Heart right ventricle (tissue), 16 donors: ENCODE measurements around the gene AQP12B. TPM values are rescaled to one million over a fixed set of nuclear protein-coding genes. Genes with fewer than 3 reads are reported as not detected.

Experiments
- ATAC-seq, 8 donors: fragments of 200-7000 bp; cut with Tn5 transposase; one replicate each; pipeline ENCODE4 v1.9.1; 2020; ENCODE audit warnings: mild to moderate bottlenecking in 8 of 8, moderate library complexity in 8 of 8, moderate number of reproducible peaks in 1 of 8
- DNase-seq, 2 donors: peaks; one replicate each; pipeline ENCODE4 v3.0.0-alpha.2; 2020
- H3K27ac ChIP-seq, 10 donors: fragments of 200-600 bp; sonication (generic) in 2 of 10; one replicate each; pipeline versions ENCODE4 v1.5.0 to v1.8.0; 2020 to 2022; ENCODE audit warnings: mild to moderate bottlenecking in 3 of 10
- H3K27me3 ChIP-seq, 7 donors: fragments of 200-600 bp; one replicate each; pipeline ENCODE4 v1.8.0; 2021 to 2022; ENCODE audit warnings: mild to moderate bottlenecking in 2 of 7
- H3K36me3 ChIP-seq, 9 donors: fragments of 200-600 bp; sonication (generic) in 1 of 9; one replicate each; pipeline versions ENCODE4 v1.5.0 to v1.8.0; 2020 to 2022; ENCODE audit warnings: mild to moderate bottlenecking in 2 of 9
- H3K4me1 ChIP-seq, 9 donors: fragments of 200-600 bp; sonication (generic) in 1 of 9; one replicate each; pipeline versions ENCODE4 v1.5.0 to v1.8.0; 2020 to 2022; ENCODE audit warnings: mild to moderate bottlenecking in 4 of 9
- H3K4me3 ChIP-seq, 10 donors: fragments of 200-600 bp; sonication (generic) in 2 of 10; one replicate each; pipeline versions ENCODE4 v1.5.0 to v1.8.0; 2020 to 2022; ENCODE audit warnings: mild to moderate bottlenecking in 7 of 10, moderate library complexity in 2 of 10
- H3K9me3 ChIP-seq, 11 donors: fragments of 200-600 bp in 10 of 11; sonication (generic) in 2 of 11; one replicate each; pipeline versions ENCODE4 v1.5.0 to v1.8.0; 2013 to 2022; ENCODE audit warnings: mild to moderate bottlenecking in 2 of 11, control low read depth in 1 of 11, moderate library complexity in 1 of 11
- CTCF ChIP-seq, 9 donors: fragments of 200-600 bp; sonication (generic) in 2 of 9; IDR thresholded peaks; one replicate each; pipeline versions ENCODE4 v1.5.0 to v1.8.0; 2021 to 2022; ENCODE audit warnings: antibody characterized with exemption in 9 of 9, mild to moderate bottlenecking in 5 of 9, moderate library complexity in 1 of 9
- WGBS, 2 donors: extraction: QIAGEN DNeasy Blood & Tissue Kit; methylation state at CpG; one replicate each; pipeline ENCODE4 v1.1.7; 2013; ENCODE audit warnings: inconsistent platforms in 1 of 2; 5-methylcytosine and 5-hydroxymethylcytosine counted together
- intact Hi-C, 10 donors: fragments of 100-400 bp; cut with DNase I; formaldehyde crosslinking; loops; one replicate each; pipeline versions ENCODE4 v1.11.1 to v1.14.2; 2022
- polyA plus RNA-seq, 2 donors: library from polyadenylated mRNA; stranded (reverse); fragments of 200-250 nt; gene quantifications; one replicate each; pipeline ENCODE4 v1.2.3, GENCODE V29; 2013
- total RNA-seq, 10 donors: library from RNA; stranded (reverse); fragmentation: NEBNext Ultra II Directional in 3 of 10; extraction: Animal tissue kit (Norgen Biotek cat#: 25700) in 3 of 10; gene quantifications; one replicate each; pipeline versions ENCODE4 v1.2.1 to v1.2.4, GENCODE V29; 2021 to 2023
- donor health status: Arrhythmogenic right ventricular cardiomyopathy.
- donor health status: ischemic (EF 13 %, LVEDD 7.1; RV severe dilation, severe dysfunction).
- donor health status: healthy with polysubstance abuse.
- donor health status: DM: no; HTN: yes; CAD: no.
- donor health status: DM: no; HTN: no; CAD: no.
- donor health status: ischemic (EF 25% LVEDD 6.9; RV normal size, moderate dysfunction).
- donor health status: ischemic (EF 25% LVEDD 5.7; RV mildly dilated, moderate dysfunction).
- donor health status: healthy.
- donor health status: DM: yes; HTN: yes; CAD: no.
- donor health status: Ischemic cardiomyopathy.
- donor health status: ischemic (EF 35%, LVEDD 5.7; RV mildly dilated, moderate dysfunction).
- donor health status: nonischemic (EF 11% LVEDD 7.7; RV severe dilation, severe dysfunction).
- donor health status: DM: yes; HTN: yes; CAD: no.
- donor health status: PGD.
- donor health status: ischemic (EF 29% LVEDD 5.4; RV normal size, mild dysfunction).
- donor health status: nonischemic (EF 23%, LVEDD 6.1; RV moderate dilation, normal function).

The AQP12B gene
- total and polyA plus RNA-seq, 12 donors, result 0.03 TPM; not detected in 11

GRCh38 chr2:240670950-240671349 is 11.7 kb downstream of the AQP12B start:
- ATAC-seq, result no peak
- Histone ChIP-seq H3K36me3 (no peaks in the 10 kb centered on the region), H3K27me3 (peaks cover 0 to 60% (median 38%) of the 10 kb centered on the region in 7 donors), H3K27ac (no peak overlapping the region), H3K4me1 (no peaks in the 10 kb centered on the region), H3K9me3 (peaks cover 0 to 2% (median 0%) of the 10 kb centered on the region in 11 donors), H3K4me3 (no peak overlapping the region)
- no peak for TF ChIP-seq CTCF (IDR thresholded peaks at IDR 0.05)
- intact Hi-C loops, result no loop called here
- no peak for DNase-seq
- 77 to 78% methylated on average over 4 of the region's 4 CpGs for WGBS, 2 donors

DNA sequence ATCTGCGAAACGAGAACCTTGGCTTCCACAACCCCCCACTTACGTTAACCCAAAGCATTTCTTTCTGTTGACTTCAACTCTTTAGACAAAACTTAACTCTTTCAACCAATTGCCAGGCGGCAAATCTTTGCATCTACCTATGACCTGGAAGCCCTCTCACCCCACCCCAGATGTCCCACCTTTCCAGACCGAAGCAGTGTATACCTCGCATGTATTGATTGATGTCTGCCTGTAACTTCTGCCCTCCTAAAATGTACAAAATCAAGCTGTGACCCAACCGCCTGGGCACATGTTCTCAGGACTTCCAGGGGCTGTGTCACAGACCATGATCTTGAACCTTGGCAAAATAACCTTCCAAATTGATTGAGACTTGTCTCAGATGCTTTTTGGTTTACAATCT is 12.3 kb downstream of the AQP12B start:
- DNase-seq (no peak), ATAC-seq (no peak)
- Histone ChIP-seq H3K27me3 (peaks cover 0 to 66% (median 38%) of the 10 kb centered on the region in 7 donors), H3K4me3 (no peak overlapping the region), H3K9me3 (peaks cover 0 to 7% (median 0%) of the 10 kb centered on the region in 11 donors), H3K4me1 (no peaks in the 10 kb centered on the region), H3K27ac (no peak overlapping the region), H3K36me3 (no peaks in the 10 kb centered on the region)
- TF ChIP-seq CTCF (IDR thresholded peaks at IDR 0.05), result no peak
- intact Hi-C loops, result no loop called here
- 69 to 78% methylated on average over 7 of the region's 7 CpGs for WGBS, 2 donors

- ATAC-seq, result no peak
- H3K4me1 ChIP-seq, result no peaks in the 10 kb centered on the region
- peaks cover 0 to 78% (median 35%) of the 10 kb centered on the region in 7 donors for H3K27me3 ChIP-seq
- no peak for DNase-seq
- no peak overlapping the region for H3K4me3 ChIP-seq
- peaks cover 0 to 23% (median 3%) of the 10 kb centered on the region in 11 donors for H3K9me3 ChIP-seq
- no peak for TF ChIP-seq CTCF (IDR thresholded peaks at IDR 0.05)
- no peak overlapping the region for H3K27ac ChIP-seq
- WGBS, 2 donors, result 80 to 84% methylated on average over 1 of the region's 1 CpG
- no peaks in the 10 kb centered on the region for H3K36me3 ChIP-seq
- intact Hi-C loops, result no loop called here
Measured at GRCh38 chr2:240664622-240665021, 18.1 kb downstream of the AQP12B start.

DNA sequence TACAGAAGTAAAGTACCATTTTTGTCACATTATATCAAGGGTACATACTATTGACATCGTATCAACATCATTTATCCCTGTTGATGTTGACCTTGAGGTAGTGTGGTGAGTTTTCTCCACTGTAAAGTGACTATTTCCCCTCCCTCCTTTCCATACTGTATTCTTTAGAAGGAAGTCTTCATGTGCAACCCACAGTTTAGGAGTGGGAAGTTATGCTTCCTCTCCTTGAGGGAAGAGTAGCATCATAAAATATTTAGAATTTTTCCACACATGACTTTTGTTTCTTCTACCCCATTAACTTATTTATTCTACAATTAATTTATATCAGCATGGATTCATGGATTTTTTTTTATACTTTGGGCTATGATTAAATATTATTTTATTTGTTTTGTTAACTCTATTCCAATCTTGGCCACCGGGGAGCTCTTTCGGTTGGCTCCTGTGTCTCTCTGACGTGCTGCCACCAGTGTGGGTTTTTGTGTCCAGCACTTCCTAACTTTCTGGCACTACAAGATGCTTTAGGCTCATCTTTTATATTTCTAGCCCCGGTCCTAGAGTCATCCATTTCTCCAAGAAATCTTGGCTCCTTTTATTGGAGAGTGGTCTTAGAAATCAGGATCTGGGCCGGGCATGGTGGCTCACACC is 19.0 kb downstream of the AQP12B start:
- intact Hi-C loops, result no loop called here
- DNase-seq (no peak), ATAC-seq (no peak)
- no peak overlapping the region for H3K4me3 ChIP-seq
- peaks cover 0 to 84% (median 35%) of the 10 kb centered on the region in 7 donors for H3K27me3 ChIP-seq
- TF ChIP-seq CTCF (IDR thresholded peaks at IDR 0.05), result no peak
- H3K27ac ChIP-seq, result no peak overlapping the region
- H3K9me3 ChIP-seq, result peaks cover 0 to 23% (median 3%) of the 10 kb centered on the region in 11 donors
- H3K36me3 ChIP-seq, result no peaks in the 10 kb centered on the region
- H3K4me1 ChIP-seq, result no peaks in the 10 kb centered on the region
- 71 to 78% methylated on average over 6 of the region's 6 CpGs for WGBS, 2 donors
